GM21619 (cell line): ENCODE data around the gene RANBP10.

Experiments
- ATAC-seq: cut with Tn5 transposase; IDR thresholded peaks from one replicate; pipeline ENCODE4 v1.9.1; 2021; ENCODE audit not compliant: unreplicated experiment

The RANBP10 gene

GRCh38 chr16:67679935-67680897 is 126.1 kb downstream of the RANBP10 start:
- ATAC-seq = no peak

GRCh38 chr16:67678354-67679023 is 127.9 kb downstream of the RANBP10 start:
- ATAC-seq = no peak

GRCh38 chr16:67677712-67678111 is 128.6 kb downstream of the RANBP10 start:
- ATAC-seq = no peak

GRCh38 chr16:67676939-67677338 is 129.4 kb downstream of the RANBP10 start:
- no peak for ATAC-seq

GRCh38 chr16:67676516-67676915 is 129.8 kb downstream of the RANBP10 start:
- ATAC-seq = no peak

- ATAC-seq = no peak
These were observed 130.4 kb downstream of the RANBP10 start for GRCh38 chr16:67675999-67676398.

GRCh38 chr16:67675579-67675935 is 130.8 kb downstream of the RANBP10 start:
- ATAC-seq = no peak

GRCh38 chr16:67674851-67675578 is 131.3 kb downstream of the RANBP10 start:
- ATAC-seq = no peak

GRCh38 chr16:67673712-67674580 is 132.4 kb downstream of the RANBP10 start:
- no peak for ATAC-seq
